ENCODE results near the gene TSHZ2.

GRCh38 chr20:53279735-53280134 is 307.6 kb downstream of the TSHZ2 start:
- no peak for TF ChIP-seq POLR2A (IDR thresholded peaks at IDR 0.05)
- no peak for TF ChIP-seq CTCF (IDR thresholded peaks at IDR 0.05)
- TF ChIP-seq EP300 (IDR thresholded peaks at IDR 0.05) = no peak
- no peak for TF ChIP-seq POLR2AphosphoS5 (IDR thresholded peaks at IDR 0.05)
